ENCODE measurements around the gene SAPCD1.

SAPCD1 gene

DNA sequence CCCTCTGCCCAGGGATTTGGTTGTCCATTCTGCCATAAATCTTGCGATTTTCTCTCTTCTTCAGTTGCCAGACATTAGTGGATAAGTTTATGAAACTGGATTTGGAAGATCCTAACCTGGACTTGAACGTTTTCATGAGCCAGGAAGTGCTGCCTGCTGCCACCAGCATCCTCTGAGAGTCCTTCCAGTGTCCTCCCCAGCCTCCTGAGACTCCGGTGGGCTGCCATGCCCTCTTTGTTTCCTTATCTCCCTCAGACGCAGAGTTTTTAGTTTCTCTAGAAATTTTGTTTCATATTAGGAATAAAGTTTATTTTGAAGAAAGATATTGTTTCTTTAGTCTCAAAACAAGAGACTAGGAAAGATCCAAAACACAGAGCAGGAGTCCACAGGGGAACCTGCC, at the start of gene SAPCD1:
TSS of gene SAPCD1 (plus strand) at position 301 of the 400 bp plus-strand sequence. CDS start 399 bp downstream, outside the sequence.
- no peak for DNase-seq

DNA sequence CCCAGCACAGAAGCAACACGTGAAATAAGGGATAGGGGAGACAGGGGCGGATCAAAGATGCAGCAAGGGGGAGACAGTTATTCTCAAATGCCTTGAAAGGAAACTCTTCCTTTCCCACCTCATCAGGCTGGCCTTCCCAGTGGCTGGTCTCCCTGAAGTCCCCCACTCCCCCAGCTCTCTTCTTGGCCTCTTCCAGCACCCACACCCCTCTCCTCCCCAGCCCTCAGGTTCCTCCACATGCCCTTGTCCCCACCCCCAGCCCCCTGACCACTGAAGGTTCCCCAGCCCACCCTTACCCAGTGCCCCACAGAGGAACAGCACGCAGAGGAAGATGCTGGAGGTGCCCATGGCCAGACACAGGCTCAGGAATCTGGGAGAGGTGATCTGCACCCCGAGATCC, 49.0 kb upstream of the SAPCD1 start:
- no peak for DNase-seq

DNA sequence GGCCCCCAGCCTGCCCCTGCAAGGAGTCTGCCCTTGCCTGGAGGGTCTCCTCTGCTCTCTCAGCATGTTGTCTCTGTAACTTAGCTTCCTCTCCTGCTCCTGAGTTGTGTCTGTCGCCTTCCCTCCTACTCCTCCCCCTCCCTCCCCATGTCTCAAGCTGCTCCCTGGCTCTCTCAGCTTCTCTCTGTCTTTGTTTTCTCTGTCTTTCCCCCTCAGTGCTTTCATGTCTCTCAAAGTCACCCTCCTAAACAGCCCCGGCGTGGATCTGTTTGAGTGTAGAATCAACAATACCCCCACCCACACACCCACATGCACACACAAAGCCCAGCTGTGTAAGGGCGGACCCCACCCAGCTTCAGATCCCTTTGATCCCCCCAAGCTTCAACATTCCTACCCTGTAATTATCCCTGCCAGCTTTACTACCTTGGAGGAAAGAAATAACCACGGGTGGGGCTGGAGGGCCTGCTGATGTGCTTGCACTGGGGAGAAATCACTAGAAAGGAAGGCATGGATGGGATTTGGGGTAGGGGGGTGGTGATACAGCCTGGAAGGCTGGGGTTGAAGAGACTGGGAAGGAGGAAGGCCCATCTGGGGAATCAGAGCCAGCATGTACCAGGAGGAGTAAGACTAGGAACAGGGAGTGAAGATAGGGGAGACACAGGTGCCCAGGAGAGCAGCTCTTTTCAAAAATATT, 48.3 kb upstream of the SAPCD1 start:
- DNase-seq: no peak

DNA sequence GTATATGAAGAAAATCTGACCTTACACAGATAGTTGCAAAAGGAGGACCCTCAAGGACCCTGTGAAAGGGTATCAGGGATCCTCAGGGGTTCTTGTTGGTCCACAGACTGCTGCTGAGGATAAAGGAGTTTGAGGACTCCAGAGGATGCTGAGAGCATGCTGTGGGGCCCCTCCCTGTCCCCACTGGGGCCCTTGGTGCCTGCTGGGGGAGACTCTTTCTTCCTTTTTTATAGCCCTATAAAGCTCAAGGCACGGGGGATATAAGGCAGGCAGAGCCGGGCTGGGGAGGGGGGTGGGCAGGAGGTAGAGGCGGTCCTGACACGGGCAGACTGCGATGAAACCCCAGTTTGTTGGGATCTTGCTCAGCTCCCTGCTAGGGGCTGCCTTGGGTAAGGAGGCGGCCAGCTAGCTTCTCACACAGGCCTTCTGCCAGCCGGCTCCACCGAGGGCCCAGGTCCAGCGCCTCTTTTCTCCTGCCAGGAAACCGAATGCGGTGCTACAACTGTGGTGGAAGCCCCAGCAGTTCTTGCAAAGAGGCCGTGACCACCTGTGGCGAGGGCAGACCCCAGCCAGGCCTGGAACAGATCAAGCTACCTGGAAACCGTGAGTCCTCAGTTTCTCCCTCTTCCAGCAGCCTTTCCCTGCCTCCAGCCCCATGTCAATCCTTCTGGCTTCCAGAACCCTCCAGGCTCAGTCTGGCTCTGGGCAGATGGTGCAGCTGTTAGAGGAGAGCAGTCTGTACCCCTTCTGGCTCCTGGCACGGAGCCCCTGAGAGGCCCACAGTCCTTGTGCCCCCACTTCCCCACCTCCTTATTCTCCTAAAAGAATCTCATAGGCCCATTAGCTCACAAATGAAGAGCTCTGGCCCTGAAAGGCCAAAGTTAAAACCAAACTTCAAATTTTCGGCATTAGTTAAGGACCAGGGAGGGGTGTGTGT, 47.2 kb upstream of the SAPCD1 start, which contains the start of gene LY6G6D:
TSS of gene LY6G6D (plus strand) at position 327 of the 937 bp plus-strand sequence. CDS start at position 335, 8 bp downstream.
- no peak for DNase-seq

DNA sequence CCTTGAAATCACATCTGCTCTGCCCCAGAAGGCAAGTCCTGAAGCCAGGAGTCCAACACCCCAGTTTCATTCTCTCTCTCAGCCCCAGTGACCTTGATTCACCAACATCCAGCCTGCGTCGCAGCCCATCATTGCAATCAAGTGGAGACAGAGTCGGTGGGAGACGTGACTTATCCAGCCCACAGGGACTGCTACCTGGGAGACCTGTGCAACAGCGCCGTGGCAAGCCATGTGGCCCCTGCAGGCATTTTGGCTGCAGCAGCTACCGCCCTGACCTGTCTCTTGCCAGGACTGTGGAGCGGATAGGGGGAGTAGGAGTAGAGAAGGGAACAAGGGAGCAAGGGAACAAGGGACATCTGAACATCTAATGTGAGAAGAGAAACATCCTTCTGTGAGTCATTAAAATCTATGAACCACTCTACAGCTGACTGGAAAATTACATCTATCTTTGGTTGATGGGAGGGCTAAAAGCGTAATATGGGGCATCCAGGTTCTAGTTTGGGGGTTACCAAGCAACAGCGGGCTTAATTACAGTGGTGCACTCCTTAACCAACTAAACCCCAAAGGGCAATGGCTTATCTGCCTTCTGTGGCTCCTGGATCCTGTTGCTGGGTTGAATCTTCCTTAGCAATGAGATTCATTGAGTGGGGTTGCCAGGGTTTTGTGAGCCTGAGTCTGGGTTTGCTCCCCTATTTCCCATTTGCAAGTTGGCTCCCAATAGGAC, 44.8 kb upstream of the SAPCD1 start:
- no peak for DNase-seq

DNA sequence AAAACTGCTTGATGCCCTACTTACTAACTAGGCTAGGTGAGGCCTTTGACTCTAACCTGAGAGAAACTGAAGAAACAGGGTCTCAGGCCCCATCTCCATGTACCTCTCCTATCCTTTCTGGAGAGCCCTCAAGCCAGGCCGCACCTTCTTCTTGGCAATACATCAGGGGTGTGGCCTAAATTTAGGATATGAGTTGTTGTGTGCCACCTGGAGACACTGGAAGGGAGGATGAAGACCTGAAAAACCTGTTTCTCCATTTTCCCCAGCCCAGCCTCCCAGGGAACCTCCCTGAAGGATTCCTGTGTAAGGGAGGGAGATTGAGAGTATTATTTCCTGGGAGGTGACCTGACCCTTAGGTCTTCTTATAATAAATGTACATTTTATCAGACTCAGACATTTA, 44.2 kb upstream of the SAPCD1 start:
- DNase-seq: no peak

DNA sequence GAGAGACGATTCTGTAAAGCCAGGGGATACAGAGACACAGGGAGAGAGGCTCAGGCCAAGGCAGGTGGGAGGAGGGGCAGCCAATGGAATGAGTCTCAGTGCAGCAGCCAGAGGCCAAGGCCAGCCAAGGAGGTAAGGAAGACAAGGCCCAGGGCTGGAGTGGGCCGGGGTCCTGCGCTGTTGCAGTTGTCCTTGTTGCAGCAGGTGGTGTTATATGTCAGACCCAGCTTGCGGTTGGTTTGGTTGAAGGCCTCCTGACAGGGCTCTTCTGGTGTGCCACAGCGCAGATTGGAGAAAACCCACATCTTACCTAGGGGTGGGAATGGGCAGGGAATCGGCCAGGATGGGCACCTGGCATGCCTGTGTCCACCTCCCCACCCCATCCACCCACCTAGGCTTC, 43.5 kb upstream of the SAPCD1 start:
- DNase-seq: no peak

DNA sequence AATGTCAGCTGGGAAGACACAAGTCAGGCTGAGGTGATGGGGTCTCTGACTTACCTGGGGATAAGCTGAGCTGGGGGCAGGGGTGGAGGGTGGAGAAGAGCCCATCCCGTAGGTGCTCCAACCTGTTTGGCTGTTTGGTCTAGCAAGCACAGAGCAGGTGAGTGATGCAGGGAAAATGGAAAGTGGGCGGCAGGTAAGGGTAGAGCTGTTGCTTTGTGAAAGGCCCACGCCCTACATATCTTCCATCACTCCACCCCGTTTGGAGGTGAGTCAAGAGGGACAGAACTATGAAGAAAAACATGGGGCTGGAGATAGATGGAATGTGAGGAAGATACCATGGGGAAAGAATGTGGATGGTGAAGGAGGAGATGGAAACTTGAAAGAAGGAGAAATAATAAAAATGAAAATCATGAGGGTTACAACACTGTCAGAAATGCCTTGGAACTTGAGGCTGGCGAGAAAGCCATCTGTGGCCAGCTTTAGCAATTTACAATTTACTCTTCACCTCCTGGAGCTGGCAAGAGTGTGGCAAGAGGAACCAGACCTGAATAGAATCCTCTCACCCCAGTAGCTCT, 42.2 kb upstream of the SAPCD1 start:
- no peak for DNase-seq

DNA sequence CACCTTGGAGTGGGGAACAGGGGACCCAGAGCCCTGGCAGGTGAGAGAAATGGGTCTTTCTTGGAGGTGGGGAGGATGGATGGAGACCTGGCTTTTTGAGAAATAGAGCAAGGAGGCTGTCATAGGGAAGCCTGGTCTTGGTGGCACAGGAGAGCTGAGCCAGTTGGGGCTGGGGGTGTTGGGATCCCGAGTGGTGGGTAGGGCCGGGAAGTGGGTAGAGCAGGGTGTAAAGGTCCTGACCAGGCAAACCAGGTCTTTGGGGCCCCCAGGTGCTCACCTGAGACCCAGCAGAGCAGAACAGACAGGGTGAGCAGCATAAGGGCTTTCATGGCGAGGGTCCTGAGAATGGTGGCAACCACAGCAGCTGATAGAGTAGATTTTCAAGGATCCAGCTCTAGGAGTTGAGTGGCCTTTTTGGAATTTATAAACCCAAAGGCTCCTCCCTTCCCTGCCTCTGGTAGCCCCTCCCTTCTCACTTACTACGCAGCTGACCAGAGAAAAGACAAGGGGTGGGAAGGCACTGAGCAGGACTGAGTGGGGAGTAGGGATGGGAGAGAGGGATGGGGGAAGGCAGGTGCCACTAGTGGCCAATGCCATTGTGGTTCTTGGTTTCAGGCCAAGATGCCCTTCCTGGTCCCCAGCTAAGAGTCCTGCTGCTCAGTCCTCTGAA, 41.0 kb upstream of the SAPCD1 start, which contains the start of gene LY6G6C:
TSS of gene LY6G6C (minus strand) at position 396 of the 670 bp plus-strand sequence. CDS start at position 329, 67 bp downstream.
- DNase-seq: no peak

DNA sequence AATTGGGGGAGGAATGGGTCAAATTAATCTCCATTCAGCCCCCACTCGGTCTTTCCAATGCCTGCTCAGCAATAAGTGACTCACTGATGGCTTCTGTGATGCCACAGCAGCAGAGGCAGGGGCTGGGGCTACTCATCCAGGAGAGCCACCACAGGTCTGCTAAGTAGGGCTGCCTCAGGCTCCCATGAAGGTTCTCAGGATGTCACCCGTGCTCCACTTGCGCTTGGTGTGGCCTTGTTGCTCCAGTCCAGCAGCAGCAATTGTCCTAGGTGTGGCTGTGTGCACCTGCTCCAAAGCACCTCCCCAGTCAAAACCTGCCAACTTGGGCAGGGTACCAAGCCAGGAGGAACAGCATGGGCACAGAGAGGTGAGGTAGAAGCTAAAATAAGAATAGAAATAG, 40.3 kb upstream of the SAPCD1 start:
- DNase-seq: no peak

DNA sequence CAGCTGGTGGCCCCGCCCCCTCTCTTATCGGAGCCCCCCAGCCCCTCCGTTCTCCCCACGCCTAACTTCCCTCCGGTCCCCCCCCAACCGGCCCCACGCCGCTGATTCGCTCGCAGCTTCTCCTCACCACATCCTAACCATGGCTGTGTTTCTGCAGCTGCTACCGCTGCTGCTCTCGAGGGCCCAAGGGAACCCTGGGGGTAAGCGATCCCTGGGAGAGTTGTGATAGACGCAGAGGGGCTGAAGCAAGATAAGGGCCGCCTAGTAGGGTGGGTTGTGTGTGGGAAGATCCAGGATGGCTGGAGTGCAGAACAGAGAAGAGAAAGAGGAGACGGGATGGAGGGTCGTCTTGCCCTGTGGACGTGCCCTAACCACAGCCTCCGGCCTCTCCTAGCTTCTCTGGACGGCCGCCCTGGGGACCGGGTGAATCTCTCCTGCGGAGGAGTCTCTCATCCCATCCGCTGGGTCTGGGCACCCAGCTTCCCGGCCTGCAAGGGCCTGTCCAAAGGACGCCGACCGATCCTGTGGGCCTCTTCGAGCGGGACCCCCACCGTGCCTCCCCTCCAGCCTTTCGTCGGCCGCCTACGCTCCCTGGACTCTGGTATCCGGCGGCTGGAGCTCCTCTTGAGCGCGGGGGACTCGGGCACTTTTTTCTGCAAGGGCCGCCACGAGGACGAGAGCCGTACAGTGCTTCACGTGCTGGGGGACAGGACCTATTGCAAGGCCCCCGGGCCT, 39.0 kb upstream of the SAPCD1 start, which contains the start of gene MPIG6B:
TSS of gene MPIG6B (plus strand) at position 129 of the 735 bp plus-strand sequence. CDS start at position 140, 11 bp downstream.
- no peak for DNase-seq

DNA sequence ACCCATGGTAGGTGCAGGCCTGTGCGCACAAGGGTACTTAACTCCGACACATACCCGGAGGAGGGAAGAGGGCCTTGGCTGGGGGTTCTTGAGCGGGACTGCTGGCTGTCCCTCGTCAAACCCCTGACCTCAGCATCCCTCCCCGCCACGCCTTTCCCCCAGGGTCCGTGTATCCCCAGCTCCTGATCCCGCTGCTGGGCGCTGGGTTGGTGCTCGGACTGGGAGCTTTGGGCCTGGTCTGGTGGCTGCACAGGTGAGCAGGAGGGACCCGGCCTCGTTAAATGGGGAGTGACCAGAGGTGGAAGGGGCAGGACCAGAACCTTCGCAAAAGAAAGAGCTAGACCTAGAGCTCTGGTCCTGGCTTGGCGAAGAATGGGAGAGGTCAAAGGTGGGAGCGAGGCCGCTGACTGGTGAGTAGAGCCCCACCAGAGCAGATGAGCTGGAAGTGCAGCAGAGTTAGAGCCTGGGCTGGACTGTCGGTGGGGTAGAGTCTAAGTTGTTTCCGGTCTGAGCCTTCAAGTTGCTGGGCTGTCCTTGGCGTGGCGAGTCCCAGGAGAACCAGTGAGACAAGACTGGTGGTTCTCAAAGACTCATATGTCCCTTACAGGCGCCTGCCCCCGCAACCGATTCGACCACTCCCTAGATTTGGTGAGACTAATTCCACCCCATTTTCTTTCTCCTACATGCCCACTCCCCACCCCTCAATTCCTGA, 38.3 kb upstream of the SAPCD1 start:
- no peak for DNase-seq

DNA sequence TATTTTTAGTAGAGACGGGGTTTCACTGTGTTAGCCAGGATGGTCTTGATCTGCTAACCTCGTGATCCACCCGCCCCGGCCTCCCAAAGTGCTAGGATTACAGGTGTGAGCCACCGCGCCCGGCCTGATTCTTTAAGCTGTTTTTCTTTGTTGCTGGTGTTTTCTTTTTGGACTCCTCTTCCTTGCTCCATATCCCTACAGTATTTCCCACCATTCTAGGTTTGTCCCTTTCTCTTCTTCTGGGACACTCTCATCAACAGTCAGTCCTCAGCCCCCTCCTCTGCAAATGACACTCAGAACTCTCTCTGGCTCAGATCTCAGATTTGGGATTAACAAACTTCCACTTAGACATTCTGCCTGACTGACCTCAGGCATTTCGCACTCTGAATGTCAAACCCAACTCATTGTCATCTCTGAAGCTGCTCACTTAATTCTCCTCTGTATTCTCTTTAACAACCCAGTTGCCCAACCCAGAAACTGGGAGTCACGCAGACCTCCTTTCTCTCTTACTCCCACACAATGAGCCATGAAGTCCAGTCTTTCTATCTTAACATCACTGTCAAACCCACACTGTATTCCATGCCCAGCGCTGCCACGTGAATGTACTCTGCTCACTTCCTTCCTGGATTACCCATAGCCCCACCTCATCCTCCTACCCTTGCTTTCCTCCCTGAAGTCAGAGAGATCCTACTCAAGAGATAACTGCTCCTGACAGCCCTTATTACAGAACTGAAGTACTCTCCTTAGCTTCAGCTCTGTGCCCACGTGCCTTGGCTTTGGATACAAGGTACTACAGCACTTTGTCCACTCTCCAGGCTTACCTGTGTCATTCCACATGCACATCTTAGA, 36.7 kb upstream of the SAPCD1 start:
- DNase-seq: no peak

DNA sequence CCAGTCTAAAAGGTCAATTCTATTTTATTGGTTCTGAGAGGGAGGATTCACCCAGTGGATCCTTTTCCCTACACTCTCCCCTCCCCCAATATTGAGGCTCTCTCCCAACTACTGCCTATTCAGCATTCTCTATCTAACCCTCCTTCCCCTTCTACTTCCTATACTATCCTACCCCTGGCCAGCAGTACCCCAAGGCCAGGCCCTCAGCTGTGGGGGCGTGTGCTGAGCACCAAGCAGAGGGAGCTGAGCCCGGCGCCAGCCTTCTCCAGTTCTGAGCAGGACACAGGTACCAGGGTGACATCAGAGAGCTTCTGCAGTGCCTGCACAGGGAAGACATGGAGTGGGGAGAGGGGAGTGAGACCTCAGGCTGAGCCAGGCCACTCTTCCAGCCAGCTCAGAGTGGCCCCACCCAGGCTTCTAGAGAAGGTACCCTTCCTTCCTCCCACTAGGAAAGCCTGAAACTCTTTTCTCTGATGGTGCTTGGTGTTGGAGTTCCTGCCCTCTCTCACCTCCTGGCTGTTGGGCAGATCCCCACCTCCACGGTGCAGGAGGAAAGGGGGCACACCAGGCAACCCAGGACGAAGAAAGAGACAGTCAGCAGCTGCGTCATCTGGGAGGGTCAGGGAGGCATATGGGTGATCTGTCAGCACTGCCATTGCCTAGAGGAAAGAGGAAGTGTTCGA, 35.3 kb upstream of the SAPCD1 start:
- DNase-seq: no peak

DNA sequence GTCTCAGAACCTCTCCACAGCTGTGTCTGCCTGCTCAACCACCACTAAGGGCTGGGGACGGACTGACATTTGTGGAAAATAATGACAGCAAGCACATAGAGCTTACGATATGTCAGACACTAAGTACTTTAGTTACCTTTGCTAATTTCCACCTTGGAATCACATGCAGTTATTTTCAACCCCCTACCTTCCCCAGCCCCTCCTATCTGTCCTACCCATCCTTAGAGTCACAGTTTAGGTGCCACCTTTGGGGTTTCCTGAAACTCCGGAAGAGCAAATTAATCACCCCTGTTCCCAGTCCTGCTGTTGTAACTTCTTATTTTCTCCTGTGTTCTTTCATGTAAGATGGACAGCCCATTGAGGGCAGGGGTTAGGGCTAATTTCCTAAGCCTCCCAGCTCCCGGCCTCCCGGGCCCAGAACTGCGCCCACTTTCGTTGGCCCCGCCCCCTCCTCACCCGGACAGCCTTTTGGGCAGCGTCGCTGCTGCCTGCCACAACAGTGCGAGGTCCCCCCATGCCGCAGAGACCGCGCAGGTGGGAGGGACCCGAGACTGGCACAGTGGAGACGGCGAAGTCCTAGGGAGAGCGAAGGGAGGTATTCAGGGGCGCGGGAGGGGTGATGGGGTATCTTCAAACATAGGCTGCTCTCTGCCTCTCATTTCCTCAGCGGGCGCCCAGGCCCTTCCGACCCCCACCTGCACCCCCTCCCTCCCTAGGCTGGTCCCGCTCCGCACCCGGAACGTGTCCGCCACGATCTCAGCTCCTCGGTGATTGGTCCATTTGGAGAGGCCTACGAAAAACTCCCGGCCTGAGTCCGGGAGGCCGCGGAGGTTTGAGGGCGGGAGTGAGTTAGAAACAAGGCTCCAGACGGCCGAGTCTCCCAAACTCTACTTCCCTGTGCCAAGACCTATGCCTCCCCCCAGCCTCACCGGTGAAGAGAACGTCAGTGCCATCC, 34.5 kb upstream of the SAPCD1 start:
- DNase-seq: no peak

DNA sequence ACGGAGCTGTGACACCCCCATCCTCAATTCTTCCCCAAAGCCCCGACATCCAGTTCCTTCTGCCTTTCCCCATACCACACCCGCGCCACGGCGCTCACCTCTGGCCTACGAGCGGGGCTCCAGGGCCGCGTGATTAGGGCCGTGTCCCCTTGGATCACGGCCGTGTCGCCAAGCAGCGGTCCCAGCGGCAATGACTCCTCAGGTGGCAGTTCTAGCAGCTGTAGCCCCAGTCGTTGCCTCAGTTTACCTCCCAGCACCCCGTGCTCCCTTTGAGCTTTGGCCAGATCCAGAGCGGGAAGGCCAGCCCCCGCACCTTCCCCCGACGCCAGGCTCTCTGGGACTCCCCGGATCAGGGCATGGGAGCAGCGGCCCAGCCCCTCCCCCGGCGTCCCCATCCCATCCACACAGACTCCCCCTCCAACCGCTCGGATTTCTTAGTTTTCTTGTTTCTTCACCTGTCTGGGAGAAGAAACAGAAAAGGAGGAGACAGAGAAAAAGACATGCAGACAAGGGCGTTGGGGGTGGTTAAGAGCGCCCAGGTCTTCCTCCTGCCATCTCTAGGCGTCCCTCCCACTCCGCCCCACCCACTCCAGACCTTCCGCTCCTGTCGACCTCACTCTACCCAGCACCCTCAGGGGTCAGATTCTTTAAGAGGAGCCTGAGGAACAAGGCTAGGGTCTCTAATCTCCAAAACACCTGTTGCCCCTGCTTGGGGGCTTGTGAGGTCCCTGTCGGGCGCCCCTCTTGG, 33.5 kb upstream of the SAPCD1 start, which contains the start of gene DDAH2:
TSS of gene DDAH2 (minus strand) at position 533 of the 748 bp plus-strand sequence. CDS start at position 395, 138 bp downstream.
- DNase-seq: no peak

DNA sequence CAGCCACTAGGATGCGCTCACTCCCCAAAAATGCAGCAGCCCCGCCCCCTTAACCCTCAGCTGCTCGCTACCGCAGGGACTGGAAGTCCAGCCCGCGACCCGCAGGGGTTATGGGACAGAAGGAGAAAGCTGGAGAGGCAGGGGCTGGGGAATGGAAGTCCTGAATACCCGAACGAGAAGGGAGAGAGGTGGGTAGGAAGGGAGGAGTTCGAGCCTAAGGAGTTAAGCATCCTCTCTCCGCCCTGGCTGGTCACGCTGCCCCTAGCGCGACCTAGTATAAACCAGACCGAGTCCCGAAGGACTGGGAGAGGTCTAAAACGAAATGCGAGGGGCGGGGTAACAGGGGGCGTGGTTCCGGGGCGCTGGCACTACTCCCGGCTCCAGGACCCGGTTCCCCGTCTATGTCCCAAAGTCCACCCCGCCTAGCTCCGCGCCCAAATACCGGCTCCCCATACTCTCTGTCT, 32.9 kb upstream of the SAPCD1 start:
- DNase-seq: peak; percentile 33 to 47

Measured in SHP77 (cell line).